ENCODE data around the gene NUDT3.

- TF ChIP-seq CTCF (IDR thresholded peaks at IDR 0.05) (no peak), POLR2A (IDR thresholded peaks at IDR 0.05) (no peak), EP300 (IDR thresholded peaks at IDR 0.05) (no peak)
Measured at GRCh38 chr6:34229877-34230276, 162.6 kb downstream of the NUDT3 start.
